Suprapubic skin (tissue), 4 donors: ENCODE measurements around the gene SH3GL1. TPM values are rescaled to one million over a fixed set of nuclear protein-coding genes. Genes with fewer than 3 reads are reported as not detected.
A peak's percentile ranks its signal among the peaks of the same experiment; 100 is the strongest.

Experiments used
- DNase-seq, 2 donors: peaks; one replicate each; pipeline ENCODE4 v3.0.0-alpha.2; 2019; ENCODE audit warnings: low spot score in 2 of 2
- H3K27ac ChIP-seq: fragments of 200-600 bp; sonication (generic); one replicate; pipeline ENCODE4 v1.5.1; 2019
- H3K27me3 ChIP-seq: fragments of 200-600 bp; sonication (generic); one replicate; pipeline ENCODE4 v1.5.1; 2019
- H3K36me3 ChIP-seq: fragments of 200-600 bp; sonication (generic); one replicate; pipeline ENCODE4 v1.5.1; 2019
- H3K4me1 ChIP-seq: fragments of 200-600 bp; sonication (generic); one replicate; pipeline ENCODE4 v1.5.1; 2019
- H3K4me3 ChIP-seq: fragments of 200-600 bp; sonication (generic); one replicate; pipeline ENCODE4 v1.5.1; 2019; ENCODE audit warnings: mild to moderate bottlenecking
- H3K9me3 ChIP-seq: fragments of 200-600 bp; sonication (generic); one replicate; pipeline ENCODE4 v1.5.1; 2019
- CTCF ChIP-seq, 2 donors: fragments of 200-600 bp in 1 of 2; fragments of 450-650 bp in 1 of 2; sonication (generic) in 1 of 2; IDR thresholded peaks; one replicate each; pipeline ENCODE4 v1.5.1; 2016 to 2019; ENCODE audit warnings: antibody characterized with exemption in 2 of 2, mild to moderate bottlenecking in 1 of 2, moderate library complexity in 1 of 2
- EP300 ChIP-seq: sonication (generic); formaldehyde crosslinking; IDR thresholded peaks from one replicate; pipeline ENCODE4 v1.6.1; 2017; ENCODE audit warnings: antibody characterized with exemption
- POLR2A ChIP-seq, 2 donors: fragments of 450-650 bp; IDR thresholded peaks; one replicate each; pipeline ENCODE4 v1.6.1; 2017; ENCODE audit warnings: antibody characterized with exemption in 2 of 2, mild to moderate bottlenecking in 2 of 2, moderate library complexity in 2 of 2
- POLR2AphosphoS5 ChIP-seq, 3 donors: sonication (generic); formaldehyde crosslinking; IDR thresholded peaks; one replicate each; pipeline ENCODE4 v1.6.1; 2017; ENCODE audit warnings: antibody characterized with exemption in 3 of 3
- WGBS: methylation state at CpG from one replicate; pipeline ENCODE4 v1.1.5; 2018; 5-methylcytosine and 5-hydroxymethylcytosine counted together
- total RNA-seq, 4 donors: library from RNA; depleted of rRNA; stranded (reverse); fragments of >200 nt; gene quantifications; one replicate each; pipeline ENCODE4 v1.1.0, GENCODE V29; 2016

The SH3GL1 gene
- total RNA-seq, 4 donors from 2014 or later, result 67.0 to 103 (median 81.0) TPM

DNA sequence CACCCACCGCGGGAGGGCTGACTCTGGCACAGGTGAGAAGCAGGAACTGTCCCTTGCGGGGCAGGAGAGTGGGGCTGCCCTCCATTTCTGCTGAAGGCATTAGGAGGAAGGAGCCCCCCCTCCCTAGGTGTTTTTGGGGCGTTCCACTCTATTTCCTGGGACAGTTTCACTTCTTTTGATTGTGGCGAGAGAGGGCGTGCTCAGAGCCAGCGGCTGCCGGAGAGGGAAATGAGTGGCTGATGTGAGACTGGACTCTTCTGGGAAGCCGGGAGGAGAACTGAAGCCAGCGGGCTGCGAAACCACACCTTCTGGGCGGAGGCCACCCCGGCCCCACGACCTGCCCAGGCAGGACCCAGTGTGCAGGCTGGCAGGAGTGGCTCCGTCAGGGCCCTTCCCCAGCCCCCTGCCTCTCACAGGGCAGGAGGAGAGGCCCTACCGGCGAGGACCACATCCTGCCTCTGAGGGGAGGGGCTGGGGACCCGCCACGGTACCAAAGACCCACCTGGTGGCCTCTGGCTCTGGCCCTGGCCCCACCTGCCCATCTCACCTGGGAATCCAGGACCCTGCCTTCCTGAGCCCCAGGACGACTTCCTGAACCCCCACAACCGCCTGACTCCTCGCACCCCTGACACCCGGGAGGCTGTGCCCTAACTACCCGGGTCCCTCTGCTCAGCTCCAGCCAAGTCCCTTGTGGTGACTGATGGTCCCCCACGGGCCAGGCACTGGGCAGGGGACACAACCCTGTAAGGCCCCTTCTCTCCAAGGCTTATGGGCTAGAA, 31.0 kb downstream of the SH3GL1 start:
- peak in 1 of 2 donors; percentile 82 for DNase-seq
- peaks cover 73% of the 10 kb centered on the region for H3K4me1 ChIP-seq
- 41% methylated on average over 9 of the region's 25 CpGs for WGBS

GRCh38 chr19:4368128-4368820, 32.1 kb downstream of the SH3GL1 start:
- peak overlapping the region; percentile 38 for H3K4me3 ChIP-seq

More for the DNA sequence above, 31.0 kb downstream of the SH3GL1 start:
- Histone ChIP-seq H3K4me3 (peak overlapping the region; percentile 38), H3K9me3 (no peaks in the 10 kb centered on the region), H3K27ac (peak overlapping the region; percentile 84), H3K27me3 (no peaks in the 10 kb centered on the region), H3K36me3 (peaks cover 23% of the 10 kb centered on the region)
- TF ChIP-seq POLR2AphosphoS5 (IDR thresholded peaks at IDR 0.05) (no peak), EP300 (no peak), CTCF (IDR thresholded peaks at IDR 0.05) (no peak), POLR2A (IDR thresholded peaks at IDR 0.05) (no peak)

GRCh38 chr19:4367781-4368127, 32.6 kb downstream of the SH3GL1 start:
- Histone ChIP-seq H3K9me3 (no peaks in the 10 kb centered on the region), H3K36me3 (peaks cover 39% of the 10 kb centered on the region), H3K27ac (peak overlapping the region; percentile 84), H3K27me3 (no peaks in the 10 kb centered on the region), H3K4me3 (no peak overlapping the region), H3K4me1 (peaks cover 58% of the 10 kb centered on the region)
- peak in 1 of 2 donors; percentile 65 for DNase-seq
- WGBS, result 69% methylated on average over 13 of the region's 13 CpGs
- TF ChIP-seq POLR2AphosphoS5 (IDR thresholded peaks at IDR 0.05) (no peak), CTCF (IDR thresholded peaks at IDR 0.05) (no peak), POLR2A (IDR thresholded peaks at IDR 0.05) (no peak), EP300 (no peak)

More at GRCh38 chr19:4368128-4368820, 32.1 kb downstream of the SH3GL1 start:
- peaks cover 34% of the 10 kb centered on the region for H3K36me3 ChIP-seq
- 72% methylated on average over 11 of the region's 19 CpGs for WGBS
- peak overlapping the region; percentile 84 for H3K27ac ChIP-seq
- H3K9me3 ChIP-seq, result no peaks in the 10 kb centered on the region
- H3K27me3 ChIP-seq, result no peaks in the 10 kb centered on the region
- DNase-seq, result peak in 1 of 2 donors; percentile 79
- H3K4me1 ChIP-seq, result peaks cover 63% of the 10 kb centered on the region
- TF ChIP-seq EP300, result no peak
- TF ChIP-seq CTCF (IDR thresholded peaks at IDR 0.05), result no peak
- no peak for TF ChIP-seq POLR2AphosphoS5 (IDR thresholded peaks at IDR 0.05)
- no peak for TF ChIP-seq POLR2A (IDR thresholded peaks at IDR 0.05)

GRCh38 chr19:4367336-4367723, 33.0 kb downstream of the SH3GL1 start:
- no peaks in the 10 kb centered on the region for H3K27me3 ChIP-seq
- peaks cover 43% of the 10 kb centered on the region for H3K36me3 ChIP-seq
- peak overlapping the region; percentile 84 for H3K27ac ChIP-seq
- H3K9me3 ChIP-seq, result no peaks in the 10 kb centered on the region
- no peak for DNase-seq
- no peak overlapping the region for H3K4me3 ChIP-seq
- H3K4me1 ChIP-seq, result peaks cover 53% of the 10 kb centered on the region
- no peak for TF ChIP-seq EP300
- no peak for TF ChIP-seq POLR2A (IDR thresholded peaks at IDR 0.05)
- no peak for TF ChIP-seq POLR2AphosphoS5 (IDR thresholded peaks at IDR 0.05)
- TF ChIP-seq CTCF (IDR thresholded peaks at IDR 0.05), result no peak
- WGBS, result 89% methylated on average over 9 of the region's 10 CpGs

- Histone ChIP-seq H3K4me3 (no peak overlapping the region), H3K27ac (no peak overlapping the region), H3K27me3 (no peaks in the 10 kb centered on the region), H3K4me1 (peaks cover 48% of the 10 kb centered on the region), H3K9me3 (no peaks in the 10 kb centered on the region), H3K36me3 (peaks cover 48% of the 10 kb centered on the region)
- WGBS, result 95% methylated on average over 9 of the region's 16 CpGs
- no peak for TF ChIP-seq CTCF (IDR thresholded peaks at IDR 0.05)
- no peak for TF ChIP-seq POLR2A (IDR thresholded peaks at IDR 0.05)
- TF ChIP-seq POLR2AphosphoS5 (IDR thresholded peaks at IDR 0.05), result no peak
- TF ChIP-seq EP300, result no peak
- peak in 1 of 2 donors; percentile 64 for DNase-seq
Measured at GRCh38 chr19:4366666-4367335, 33.5 kb downstream of the SH3GL1 start.
